Stimulated activated CD8-positive, alpha-beta memory T cell treated with anti-CD3 and anti-CD28 coated beads, Interleukin-7, amount 100 ng/mL, for 48 hours (primary cell): Measurements from ENCODE around the gene PSMD6.

ENCODE experiments used
- DNase-seq, 2 donors: peaks; one replicate each; pipeline ENCODE4 v3.0.0-alpha.2; 2020; ENCODE audit warnings: low read depth in 1 of 2; ENCODE audit errors: extremely low read depth in 1 of 2

The PSMD6 gene

DNA sequence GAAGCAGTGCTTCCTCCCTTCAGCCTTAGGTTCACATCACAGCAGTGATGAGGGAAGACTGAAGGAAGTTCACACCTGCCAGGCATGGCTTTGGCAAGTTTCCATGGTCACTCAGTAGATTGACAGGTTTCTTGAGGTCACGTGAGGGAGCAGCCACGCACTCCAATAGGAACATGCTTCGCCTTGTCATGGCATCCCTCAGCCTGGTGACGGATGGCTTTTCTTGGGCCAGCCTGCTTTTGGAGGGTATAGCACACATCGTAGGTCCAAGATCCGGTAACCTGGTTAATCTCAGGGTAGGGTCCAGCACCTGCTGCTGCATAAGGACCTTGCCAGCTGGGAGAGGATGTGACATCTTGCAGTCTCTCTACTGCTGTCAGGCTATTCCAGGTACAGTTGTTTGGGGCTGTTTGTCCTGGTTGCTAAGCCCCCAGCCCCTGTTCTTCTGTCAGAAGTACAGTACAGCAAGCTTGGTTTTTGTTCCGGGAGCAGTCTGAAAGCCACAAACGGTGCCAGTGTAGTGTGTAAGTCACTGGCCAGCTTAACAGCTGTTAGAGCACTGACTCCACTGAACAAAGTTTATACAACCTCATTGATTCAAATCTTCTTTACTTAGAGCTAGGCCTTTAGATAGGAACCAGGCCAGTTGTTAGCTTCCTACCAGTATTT is 42.3 kb downstream of the PSMD6 start:
- no peak for DNase-seq

DNA sequence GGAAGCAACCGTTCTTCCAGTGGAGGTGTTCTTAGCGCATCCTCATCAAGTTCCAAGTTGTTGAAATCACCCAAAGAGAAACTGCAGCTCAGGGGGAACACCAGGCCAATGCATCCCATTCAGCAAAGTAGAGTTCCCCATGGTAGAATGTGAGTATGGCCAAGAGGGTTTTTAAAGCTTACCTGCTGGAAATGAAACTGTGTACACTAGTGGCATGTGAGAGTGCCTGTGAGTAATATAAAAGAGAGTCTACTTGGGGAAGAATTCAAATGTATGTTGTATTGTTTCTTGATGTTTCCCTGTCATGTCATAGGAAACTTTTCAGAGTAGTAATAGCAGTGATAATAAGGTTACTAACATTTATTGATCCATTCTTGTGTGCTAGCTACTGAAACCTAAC is 43.3 kb downstream of the PSMD6 start:
- DNase-seq, result no peak

DNA sequence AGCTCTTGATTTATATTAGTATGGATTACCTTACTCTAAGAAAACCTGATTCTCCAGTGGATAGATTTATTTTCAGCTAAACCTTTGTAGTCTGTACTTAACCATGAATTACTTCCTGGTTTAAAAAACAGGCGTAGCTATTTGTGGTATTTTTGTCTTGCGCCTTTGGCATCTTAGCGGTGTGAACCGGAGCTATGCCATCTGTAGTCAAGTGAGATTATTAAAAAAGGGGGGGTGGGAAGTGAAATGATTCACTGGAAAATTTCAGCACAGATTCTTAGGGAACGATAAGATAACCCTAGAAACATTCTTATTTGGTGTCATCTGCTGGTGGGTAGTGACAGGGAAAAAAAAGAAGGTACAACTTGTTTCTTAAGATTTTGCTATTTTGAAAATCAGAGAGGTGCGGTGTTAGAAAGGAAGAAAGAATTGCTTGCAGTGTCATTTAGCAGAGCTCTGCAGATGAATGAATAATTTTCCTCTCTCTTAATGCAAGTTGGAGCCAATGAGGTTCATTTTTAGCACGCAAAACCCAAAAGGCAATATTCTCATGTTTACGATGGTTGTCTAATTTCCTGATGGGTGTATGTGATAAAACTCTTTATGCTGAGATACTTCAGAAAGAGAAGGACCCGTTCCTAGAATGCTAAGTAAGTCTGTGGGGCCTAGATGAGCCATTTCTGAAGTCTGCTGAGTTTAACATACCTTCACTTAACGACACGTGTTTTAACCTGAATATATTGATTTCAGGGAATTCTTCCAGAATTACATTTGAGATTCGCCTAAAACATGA is 44.0 kb downstream of the PSMD6 start:
- no peak for DNase-seq

DNA sequence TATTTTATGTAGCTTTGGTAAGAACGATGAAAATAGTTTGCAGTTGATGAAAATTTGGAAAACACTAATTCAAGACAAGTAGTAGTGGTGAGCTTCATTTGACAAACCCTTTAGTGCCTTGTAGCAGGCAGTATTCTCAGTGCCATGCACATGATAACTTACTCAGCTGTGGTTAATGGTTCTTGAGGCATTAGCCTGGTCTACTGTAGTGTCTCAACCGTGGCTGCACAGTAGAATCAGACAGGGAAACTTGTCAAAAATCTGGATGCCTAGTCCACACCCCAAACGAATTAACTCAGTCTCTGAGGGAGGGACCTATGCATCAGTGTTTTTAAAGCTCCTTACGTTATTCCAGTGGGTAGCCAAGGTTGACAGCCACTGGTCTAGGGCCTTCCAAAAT is 45.4 kb downstream of the PSMD6 start:
- DNase-seq, result no peak

DNA sequence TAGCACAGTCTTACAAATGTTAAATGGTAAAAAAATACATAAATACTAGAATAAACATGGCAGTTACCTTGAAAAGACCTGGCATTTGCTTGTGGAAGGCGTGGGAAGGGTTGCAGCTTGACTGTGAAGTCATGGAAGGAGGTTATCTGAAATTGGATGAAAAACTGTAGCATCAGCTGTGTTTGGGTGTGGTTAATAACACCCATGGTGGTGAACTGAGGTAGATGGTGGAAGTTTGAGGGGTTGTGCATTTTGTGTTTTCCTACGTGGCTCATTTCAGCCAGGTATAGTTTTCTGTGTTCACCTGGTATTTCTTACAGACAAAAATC is 46.5 kb downstream of the PSMD6 start:
- no peak for DNase-seq

DNA sequence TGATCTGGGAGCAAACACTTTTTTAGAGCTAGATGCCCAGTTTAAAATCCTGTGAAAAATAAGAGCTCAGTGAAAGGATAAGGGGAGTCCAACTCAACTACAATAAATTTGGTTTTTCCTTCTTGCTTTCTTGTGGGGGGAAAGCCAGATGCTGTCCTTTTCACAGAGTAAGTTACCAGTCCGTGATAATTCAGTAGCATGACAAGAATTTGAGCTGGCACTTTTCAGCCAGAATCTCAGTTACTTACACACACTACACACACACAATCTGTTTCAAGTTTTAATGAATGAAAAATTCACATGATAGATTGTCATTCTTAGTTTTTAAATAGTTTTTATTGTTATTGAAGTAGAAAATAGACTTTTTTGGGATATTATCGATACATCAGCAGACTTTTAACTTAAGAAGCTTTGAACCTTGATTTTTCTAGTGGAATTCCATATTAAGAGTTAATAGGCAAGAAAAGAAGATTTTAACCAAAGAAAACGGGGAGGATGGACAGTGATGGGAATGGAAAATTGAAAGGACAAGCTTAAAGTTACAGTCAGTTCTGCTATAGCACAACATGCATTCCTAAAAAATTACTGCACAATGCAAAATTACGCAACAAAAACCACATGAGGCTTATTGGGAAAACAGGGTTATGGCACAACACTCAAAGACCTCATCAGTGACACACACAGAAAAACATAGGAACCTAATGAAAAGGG is 47.0 kb downstream of the PSMD6 start:
- DNase-seq, result no peak

DNA sequence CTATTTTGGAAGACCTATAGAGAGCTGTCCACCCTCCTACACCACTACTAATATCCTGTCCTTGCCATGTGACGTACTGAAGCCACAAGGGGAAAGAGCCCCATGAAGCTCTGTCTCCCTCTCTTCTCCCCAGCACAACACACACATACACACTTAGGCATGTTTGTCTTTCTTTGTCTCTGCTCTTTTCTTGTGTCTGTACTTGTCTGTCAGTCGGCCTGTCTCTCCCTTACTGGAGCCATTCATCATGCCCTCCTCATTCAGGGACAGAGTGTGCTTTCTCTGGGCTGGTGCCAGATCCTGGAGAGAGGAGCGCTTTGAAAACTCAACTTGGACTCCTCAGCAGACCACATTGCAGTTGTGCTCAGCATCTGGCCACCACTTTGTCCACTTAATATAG is 47.6 kb downstream of the PSMD6 start:
- DNase-seq, result no peak

DNA sequence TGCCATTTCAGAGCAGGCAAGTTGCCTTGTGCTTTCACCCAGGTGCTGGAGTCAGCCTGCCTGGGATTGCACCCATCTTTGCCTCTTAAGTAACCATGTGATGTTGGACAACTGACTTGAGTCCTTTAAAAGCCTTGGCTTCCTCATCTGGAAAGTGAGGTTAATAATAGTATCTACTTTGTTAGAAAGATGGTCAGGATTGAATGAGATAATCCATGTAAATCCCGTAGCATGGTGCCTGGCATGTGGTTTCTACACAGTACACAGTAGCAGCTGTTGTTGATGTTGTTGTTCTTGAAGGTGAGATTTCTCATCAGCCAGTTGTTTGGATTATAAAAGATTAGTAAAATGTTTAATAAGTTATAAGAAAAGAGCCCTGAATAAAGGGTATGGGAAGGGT is 48.8 kb downstream of the PSMD6 start:
- DNase-seq, result no peak

DNA sequence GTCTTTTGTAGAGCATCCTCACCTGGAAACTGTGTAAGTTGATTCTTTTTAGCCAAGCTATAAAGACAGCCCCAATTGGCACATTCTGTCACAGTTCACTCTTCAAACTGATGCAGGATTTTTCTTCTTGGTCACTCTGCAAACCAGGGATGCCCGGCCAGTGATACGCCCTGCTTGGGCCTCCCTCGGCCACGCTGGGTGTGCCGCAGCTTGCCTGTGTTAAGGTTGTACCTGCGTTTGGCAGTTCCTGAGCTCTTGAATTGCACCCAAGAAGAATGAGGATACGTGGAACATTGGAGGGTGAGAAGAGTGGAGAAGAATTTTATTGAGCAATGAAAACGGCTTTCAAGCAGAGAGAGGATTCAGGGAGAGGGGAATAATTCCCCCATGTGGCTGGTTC is 49.9 kb downstream of the PSMD6 start:
- DNase-seq, result no peak

DNA sequence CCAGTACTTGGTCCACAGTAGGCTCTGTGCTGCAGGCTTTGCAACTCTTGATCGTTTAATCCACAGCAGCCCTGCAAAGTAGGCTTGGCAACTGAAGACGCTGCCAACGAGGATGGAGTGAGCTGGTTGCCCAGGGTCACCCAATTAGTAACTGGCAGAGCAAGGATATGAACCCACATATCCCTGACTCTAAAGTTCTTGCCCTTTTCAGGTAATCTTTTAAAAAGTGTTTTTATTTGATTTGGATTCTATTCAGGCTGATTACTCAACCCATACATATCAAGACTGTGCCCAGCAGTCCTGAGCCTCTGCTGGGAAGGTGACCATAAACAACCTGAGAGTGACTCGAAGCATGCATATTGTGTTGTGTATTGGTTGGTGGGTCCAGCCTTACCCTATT is 50.3 kb downstream of the PSMD6 start:
- no peak for DNase-seq

DNA sequence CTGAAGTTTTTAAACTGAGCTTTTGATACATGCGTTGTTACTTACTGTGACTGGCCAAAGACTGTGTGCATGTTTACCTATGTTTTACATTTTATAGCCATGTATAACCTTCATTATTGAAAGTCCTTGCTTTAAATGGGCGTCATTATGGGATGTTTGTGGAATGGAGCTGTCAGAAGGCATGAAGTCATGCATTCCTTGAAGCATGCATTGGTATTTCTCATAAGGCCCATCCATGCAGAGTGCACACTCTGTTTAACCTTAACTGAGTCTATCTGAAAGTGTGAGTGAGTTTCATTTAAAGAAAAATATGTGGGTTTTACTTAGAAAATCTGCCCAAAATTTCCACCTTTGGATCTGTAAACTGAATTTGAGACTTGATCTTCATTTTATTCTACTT is 51.1 kb downstream of the PSMD6 start:
- no peak for DNase-seq

DNA sequence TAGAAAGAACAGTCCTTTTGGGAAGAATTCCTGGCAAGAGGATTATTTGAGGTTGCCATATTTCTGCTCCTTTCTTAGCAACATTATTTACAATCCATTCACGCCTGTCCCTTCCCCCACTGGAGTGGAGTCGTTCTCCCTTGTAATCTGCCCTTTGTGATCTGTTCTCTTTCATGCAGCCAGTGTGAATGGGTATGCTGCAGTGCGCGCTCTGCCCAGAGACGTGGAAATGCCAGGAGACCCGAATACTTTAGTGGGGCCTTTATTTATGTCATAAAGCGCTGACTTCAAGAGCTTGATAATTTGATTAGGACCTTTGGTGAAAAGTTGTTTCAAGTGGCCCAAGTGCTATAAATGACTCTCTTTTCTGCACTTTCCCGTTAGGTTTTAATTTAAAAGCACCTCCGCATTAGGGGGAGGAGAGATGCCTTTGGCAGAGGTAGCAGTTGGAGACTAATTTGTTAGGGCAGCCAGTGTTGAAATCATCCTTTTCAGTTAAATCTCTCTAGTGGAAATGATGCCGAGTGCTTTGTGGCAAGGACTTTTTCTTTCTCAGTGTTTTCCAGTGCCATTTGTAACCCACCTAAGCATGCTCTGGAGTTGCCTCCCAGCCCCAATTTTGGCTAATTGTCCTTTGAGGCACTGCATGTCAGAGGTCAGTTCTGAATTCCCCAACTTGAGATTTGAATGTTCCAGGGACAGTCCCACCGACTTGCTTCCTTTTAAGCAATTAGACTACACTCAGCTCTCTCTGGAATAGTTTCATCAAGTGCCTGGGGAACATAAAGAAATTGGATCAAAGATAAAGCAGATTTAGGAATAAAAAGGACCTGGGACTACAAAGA is 52.4 kb downstream of the PSMD6 start:
- DNase-seq, result no peak

DNA sequence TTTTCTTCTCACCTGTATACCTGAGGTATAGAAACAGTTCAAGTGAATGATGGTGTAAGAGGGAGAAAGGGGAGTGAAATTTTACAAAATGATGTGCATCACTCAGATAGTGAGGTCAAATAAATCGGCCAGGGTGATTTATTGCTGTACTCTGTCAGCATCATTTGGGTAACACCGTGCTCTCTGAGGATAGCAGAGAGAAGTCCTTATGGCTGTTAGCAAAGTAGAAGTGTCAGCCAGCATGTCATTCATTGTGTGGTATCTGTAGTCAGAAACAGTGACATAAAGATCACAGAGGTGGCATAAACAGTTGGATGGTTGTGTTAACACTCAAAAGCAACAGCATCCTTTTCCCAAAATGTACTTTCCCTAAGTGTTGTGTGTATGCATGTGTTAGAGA is 53.4 kb downstream of the PSMD6 start:
- DNase-seq, result no peak

DNA sequence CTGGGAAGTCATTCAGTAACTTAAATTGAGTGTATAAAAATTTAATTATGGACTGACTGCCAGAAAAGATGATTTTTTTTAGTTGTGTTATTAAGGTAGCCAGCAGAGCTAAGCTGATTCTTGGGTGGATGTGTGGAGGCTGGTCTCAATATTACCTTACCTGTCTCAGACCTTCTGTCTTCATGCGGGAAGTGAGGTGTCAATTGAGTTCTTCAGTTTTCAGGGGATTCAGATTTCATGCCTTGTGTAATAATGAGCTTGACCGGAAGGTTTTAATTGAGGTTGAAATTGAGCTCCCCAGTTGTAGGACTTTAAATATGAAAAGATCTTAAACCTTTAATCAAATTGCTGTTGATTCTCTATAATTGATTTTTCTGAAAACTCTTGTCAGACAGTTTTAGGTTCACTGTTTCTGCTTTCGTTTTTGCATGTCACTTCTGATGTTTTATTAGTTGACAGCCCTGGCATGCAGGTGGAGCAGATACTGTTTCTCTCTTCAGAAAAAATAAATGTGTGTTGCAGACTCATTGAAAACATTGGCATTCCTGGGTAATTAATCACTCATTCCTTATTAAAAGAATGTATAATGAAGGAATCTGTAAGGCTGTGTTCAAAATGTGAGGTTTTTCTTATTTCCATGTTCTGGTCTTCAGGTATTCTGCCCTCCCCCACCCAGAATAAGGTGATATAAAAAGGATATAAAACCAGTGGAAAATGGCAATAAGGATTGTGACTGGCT is 54.5 kb downstream of the PSMD6 start:
- no peak for DNase-seq

DNA sequence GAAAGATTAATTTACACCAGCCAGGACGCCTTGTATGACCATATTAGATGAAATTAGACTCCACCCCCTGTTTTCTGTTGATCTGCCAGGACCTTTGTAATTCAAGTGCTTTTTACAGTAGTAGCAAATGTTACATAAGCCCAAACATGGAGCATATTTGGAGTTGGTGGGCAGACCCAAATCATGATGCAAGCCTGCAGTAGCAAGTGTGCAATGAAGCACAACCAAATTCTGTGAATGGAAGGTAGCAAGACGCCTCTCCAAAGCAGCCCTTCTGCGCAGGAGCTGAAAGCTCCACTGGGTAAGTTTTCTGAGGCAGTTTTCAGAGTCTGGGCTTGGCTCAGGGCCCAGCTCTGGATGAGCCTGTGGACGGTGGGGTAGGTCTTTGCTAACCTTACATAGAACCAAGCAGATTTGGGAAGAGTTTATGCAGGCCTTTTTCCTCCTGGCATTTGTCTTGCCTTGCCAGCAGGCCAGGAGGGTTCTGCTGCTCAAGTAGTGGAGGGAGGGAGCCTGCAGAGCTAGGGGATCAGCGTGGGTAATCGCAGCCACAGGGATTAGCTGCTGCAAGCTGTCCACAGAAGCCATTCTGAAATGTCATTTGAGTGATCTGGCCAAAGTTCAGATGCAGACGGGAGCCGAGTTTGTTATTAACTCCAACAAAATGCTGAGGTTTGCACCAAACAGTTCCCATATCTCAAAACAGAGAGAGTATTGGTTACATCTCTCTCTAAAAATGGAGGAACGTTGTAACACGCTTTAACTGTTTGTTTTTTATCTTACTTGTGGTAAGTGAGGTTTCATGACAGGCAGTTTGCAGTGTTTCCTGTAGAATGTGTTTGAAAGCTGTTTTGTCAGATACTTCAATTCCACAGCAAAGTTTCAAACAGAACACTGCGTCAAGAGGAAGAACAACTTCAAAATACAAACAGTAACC is 55.4 kb downstream of the PSMD6 start:
- no peak for DNase-seq

DNA sequence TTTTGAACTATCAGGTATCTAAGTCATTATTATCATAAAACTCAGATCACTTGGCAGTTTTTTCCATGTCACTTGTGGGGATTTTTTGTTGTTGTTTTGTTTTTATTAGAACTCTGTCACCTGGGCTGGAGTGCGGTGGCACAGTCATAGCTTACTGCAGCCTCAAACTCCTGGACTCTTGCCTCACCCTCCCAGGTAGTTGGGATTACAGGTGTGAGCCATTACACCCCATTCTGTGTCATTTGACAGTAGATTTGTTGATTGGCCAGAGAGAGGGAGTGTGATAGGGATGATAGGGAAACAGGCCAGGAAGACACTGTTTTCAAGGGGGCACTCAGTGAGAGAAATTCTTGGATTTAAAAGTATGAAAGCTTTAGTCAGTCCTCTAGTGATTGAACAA is 56.4 kb downstream of the PSMD6 start:
- DNase-seq, result no peak

DNA sequence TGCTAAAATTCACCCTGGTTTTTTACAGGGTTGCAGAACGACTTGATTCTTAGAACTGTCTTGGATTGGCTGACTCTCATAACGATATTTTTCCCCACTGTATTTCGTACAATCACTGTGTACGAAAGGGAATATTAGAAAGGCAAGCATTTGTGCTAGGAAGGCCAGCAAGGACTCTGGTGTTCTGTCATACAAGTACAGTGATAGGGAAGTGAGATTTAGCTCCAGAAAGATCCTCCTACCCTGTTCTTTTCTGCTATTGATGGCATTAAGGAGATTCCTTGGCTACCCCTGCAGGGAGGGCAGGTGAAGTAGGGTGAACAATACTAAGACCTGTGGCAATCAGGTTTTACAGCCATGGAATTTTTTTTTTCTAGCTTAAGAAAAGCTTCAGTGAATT is 57.3 kb downstream of the PSMD6 start:
- DNase-seq, result no peak

DNA sequence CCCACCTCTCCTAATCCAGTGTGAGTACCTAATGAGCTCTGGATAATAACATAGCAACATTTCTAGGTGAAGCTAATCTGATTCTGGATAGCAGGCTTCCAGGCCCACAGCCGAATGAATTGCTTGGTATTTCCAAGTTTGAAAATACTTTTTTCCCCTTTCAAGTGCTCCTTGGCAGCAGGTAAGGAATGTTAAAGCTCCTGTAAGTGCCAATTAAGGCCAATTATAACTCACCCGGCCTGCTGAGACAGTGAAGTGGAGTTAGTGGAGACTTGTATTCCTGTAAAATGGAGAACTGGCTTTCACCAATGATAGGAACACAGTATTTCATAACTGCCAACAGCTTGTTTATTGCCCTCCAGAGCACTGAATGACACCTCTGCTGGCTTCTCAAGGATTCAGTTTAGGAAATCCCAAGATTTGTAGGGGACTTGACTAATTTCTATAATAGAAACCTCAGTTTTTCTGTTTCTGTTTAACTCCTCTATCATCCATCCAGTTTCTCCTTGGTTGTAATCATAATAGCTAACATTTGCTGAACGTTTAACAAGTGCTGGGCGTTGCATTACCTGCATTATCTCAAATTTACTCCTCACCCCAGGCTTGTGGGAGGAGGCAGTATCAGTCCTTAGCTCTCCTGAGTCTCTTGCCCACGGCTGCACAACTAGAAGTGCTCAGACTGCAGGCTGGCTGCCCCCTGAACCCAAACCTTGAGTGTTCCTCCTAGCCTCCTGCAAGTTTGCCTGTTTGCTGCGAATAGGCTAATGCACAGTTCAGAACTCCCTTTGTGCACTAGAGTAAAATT is 58.4 kb downstream of the PSMD6 start:
- no peak for DNase-seq

DNA sequence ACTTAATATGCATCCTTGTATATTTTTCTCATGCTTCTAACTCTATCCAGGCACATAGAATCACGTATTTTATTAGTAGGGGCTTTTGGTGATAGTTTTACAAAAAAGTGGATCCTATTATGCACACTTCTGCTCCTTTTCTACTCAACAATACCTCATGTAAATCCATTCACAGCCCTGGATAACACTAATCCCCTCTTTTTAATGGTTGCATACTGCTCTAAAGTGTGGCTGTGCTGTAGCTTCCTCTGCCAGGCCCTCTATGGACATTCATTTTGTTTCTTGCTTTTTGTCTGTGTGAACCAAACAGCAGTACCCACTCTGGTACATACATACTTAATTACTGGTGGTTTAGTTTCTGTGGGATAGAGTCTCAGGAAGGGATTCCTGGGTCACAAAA is 59.8 kb downstream of the PSMD6 start:
- no peak for DNase-seq
